OCI-LY1 (cell line): ENCODE data around the gene WWOX.

Experiments
- H2AFZ ChIP-seq: fragments of 200-600 bp; sonication (generic), shearing (Covaris generic); 2 replicates; pipeline ENCODE4 v1.6.0; 2014; ENCODE audit warnings: antibody characterized with exemption, mild to moderate bottlenecking, low read length
- H3F3A ChIP-seq: fragments of 200-600 bp; sonication (generic), shearing (Covaris generic); 2 replicates; pipeline ENCODE4 v1.6.0; 2014; ENCODE audit warnings: mild to moderate bottlenecking, antibody characterized with exemption, low read length, moderate library complexity; ENCODE audit not compliant: insufficient read depth
- H3K27ac ChIP-seq: fragments of 200-600 bp; sonication (generic); 2 replicates; pipeline ENCODE4 v1.5.1; 2014; ENCODE audit warnings: low read length, mixed run types, mild to moderate bottlenecking, low read depth; ENCODE audit not compliant: poor library complexity, severe bottlenecking
- H3K27me3 ChIP-seq: fragments of 200-600 bp; sonication (generic); 2 replicates; pipeline ENCODE4 v1.6.0; 2014; ENCODE audit warnings: antibody characterized with exemption, mild to moderate bottlenecking, low read length, moderate library complexity; ENCODE audit not compliant: insufficient read depth
- H3K36me3 ChIP-seq: fragments of 200-600 bp; sonication (generic); 2 replicates; pipeline ENCODE4 v1.6.1; 2014; ENCODE audit warnings: mild to moderate bottlenecking, antibody characterized with exemption, low read length, moderate library complexity, mixed read lengths; ENCODE audit not compliant: insufficient read depth
- H3K4me1 ChIP-seq: fragments of 200-600 bp; sonication (generic); 2 replicates; pipeline ENCODE4 v1.5.1; 2014; ENCODE audit warnings: mild to moderate bottlenecking, low read length, moderate library complexity; ENCODE audit not compliant: insufficient read depth, severe bottlenecking
- H3K4me2 ChIP-seq: fragments of 200-600 bp; sonication (generic), shearing (Covaris generic); 2 replicates; pipeline ENCODE4 v1.6.1; 2014; ENCODE audit warnings: low read length
- H3K4me3 ChIP-seq: fragments of 200-600 bp; sonication (generic); 2 replicates; pipeline ENCODE4 v1.5.1; 2014; ENCODE audit warnings: low read length, low read depth, mild to moderate bottlenecking, mixed read lengths; ENCODE audit not compliant: poor library complexity, severe bottlenecking
- H3K79me2 ChIP-seq: fragments of 200-600 bp; shearing (Covaris generic); 2 replicates; pipeline ENCODE4 v1.6.1; 2016; ENCODE audit warnings: mixed run types, low read length, mixed read lengths; ENCODE audit not compliant: insufficient read depth
- H3K9ac ChIP-seq: fragments of 200-600 bp; sonication (generic), shearing (Covaris generic); 2 replicates; pipeline ENCODE4 v1.6.1; 2014; ENCODE audit warnings: mild to moderate bottlenecking, low read length, mixed read lengths
- H3K9me2 ChIP-seq: fragments of 200-600 bp; sonication (generic), shearing (Covaris generic); 2 replicates; pipeline ENCODE4 v1.6.1; 2014; ENCODE audit warnings: low read depth, mild to moderate bottlenecking, low read length, mixed read lengths
- H3K9me3 ChIP-seq: fragments of 200-600 bp; shearing (Covaris generic); 2 replicates; pipeline ENCODE4 v1.6.1; 2014; ENCODE audit warnings: low read length, mixed read lengths
- H4K20me1 ChIP-seq: fragments of 200-600 bp; sonication (generic), shearing (Covaris generic); 2 replicates; pipeline ENCODE4 v1.6.0; 2016; ENCODE audit warnings: mild to moderate bottlenecking, low read length; ENCODE audit not compliant: insufficient read depth
- CTCF ChIP-seq: fragments of 200-600 bp; sonication (generic), shearing (Covaris generic); IDR thresholded peaks from 2 replicates; pipeline ENCODE4 v1.5.1; 2017; ENCODE audit warnings: mild to moderate bottlenecking, antibody characterized with exemption, low read length, moderate library complexity, mixed read lengths
- EZH2 ChIP-seq: fragments of 200-600 bp; sonication (generic), shearing (Covaris generic); IDR thresholded peaks from 2 replicates; pipeline ENCODE4 v1.8.0; 2017; ENCODE audit warnings: borderline replicate concordance, mixed run types, mild to moderate bottlenecking, antibody characterized with exemption, low read length, moderate library complexity, mixed read lengths

Gene WWOX

GRCh38 chr16:78383118-78383517, 283.7 kb downstream of the WWOX start:
- Histone ChIP-seq H3K4me3 (no peak overlapping the region), H3K9ac (no peak overlapping the region), H4K20me1 (no peaks in the 10 kb centered on the region), H3F3A (no peaks in the 10 kb centered on the region), H3K36me3 (no peaks in the 10 kb centered on the region), H3K4me1 (no peaks in the 10 kb centered on the region), H3K27ac (no peak overlapping the region), H3K79me2 (no peaks in the 10 kb centered on the region), H3K27me3 (no peaks in the 10 kb centered on the region), H3K4me2 (no peak overlapping the region), H3K9me2 (no peaks in the 10 kb centered on the region), H2AFZ (no peak overlapping the region), H3K9me3 (no peaks in the 10 kb centered on the region)
- TF ChIP-seq EZH2: no peak

- Histone ChIP-seq H2AFZ (no peak overlapping the region), H3K9me3 (no peaks in the 10 kb centered on the region), H3K4me1 (no peaks in the 10 kb centered on the region), H3K9me2 (no peaks in the 10 kb centered on the region), H3K36me3 (no peaks in the 10 kb centered on the region), H3K4me3 (no peak overlapping the region), H3K79me2 (no peaks in the 10 kb centered on the region), H4K20me1 (no peaks in the 10 kb centered on the region), H3K4me2 (no peak overlapping the region), H3K27me3 (no peaks in the 10 kb centered on the region), H3K27ac (no peak overlapping the region), H3F3A (no peaks in the 10 kb centered on the region), H3K9ac (no peak overlapping the region)
- no peak for TF ChIP-seq CTCF
- TF ChIP-seq EZH2: no peak
Observed at GRCh38 chr16:78385086-78385805, 285.8 kb downstream of the WWOX start.

- Histone ChIP-seq H3K79me2 (no peaks in the 10 kb centered on the region), H3K4me1 (no peaks in the 10 kb centered on the region), H4K20me1 (no peaks in the 10 kb centered on the region), H3K4me3 (no peak overlapping the region), H3K27ac (no peak overlapping the region), H3K9me3 (no peaks in the 10 kb centered on the region), H3K4me2 (no peak overlapping the region), H3K36me3 (no peaks in the 10 kb centered on the region), H3F3A (no peaks in the 10 kb centered on the region), H3K9me2 (no peaks in the 10 kb centered on the region), H2AFZ (no peak overlapping the region), H3K9ac (no peak overlapping the region), H3K27me3 (no peaks in the 10 kb centered on the region)
- no peak for TF ChIP-seq CTCF
- TF ChIP-seq EZH2: no peak
Observed at GRCh38 chr16:78386557-78387324, 287.3 kb downstream of the WWOX start.
